CD4-positive, CD25-positive, alpha-beta regulatory T cell (primary cell): ENCODE results near the gene YTHDF1. TPM values are rescaled to one million over a fixed set of nuclear protein-coding genes. Genes with fewer than 3 reads are reported as not detected.

Experiments used
- ATAC-seq, 2 donors: fragments of 150-1000 bp; cut with Tn5 transposase; one replicate each; pipeline ENCODE4 v1.10.0; 2021; ENCODE audit warnings: low read depth in 2 of 2, moderate number of reproducible peaks in 2 of 2, moderate library complexity in 1 of 2
- DNase-seq, 3 donors: peaks; one replicate each; pipeline versions ENCODE4 v3.0.0 to v3.0.0-alpha.2; 2012 to 2022; ENCODE audit warnings: mixed read lengths in 1 of 3
- H3K27ac ChIP-seq: one replicate; pipeline ENCODE4 v1.7.0; 2013; ENCODE audit warnings: mild to moderate bottlenecking, low read length; ENCODE audit not compliant: insufficient read depth, poor library complexity, severe bottlenecking
- H3K27me3 ChIP-seq: one replicate; pipeline ENCODE4 v1.7.0; 2013; ENCODE audit warnings: low read length; ENCODE audit not compliant: control insufficient read depth, insufficient read depth
- H3K36me3 ChIP-seq: one replicate; pipeline ENCODE4 v1.7.0; 2013; ENCODE audit warnings: mild to moderate bottlenecking, low read length, moderate library complexity; ENCODE audit not compliant: control insufficient read depth, insufficient read depth
- H3K4me1 ChIP-seq: 2 replicates; pipeline ENCODE4 v1.7.0; 2013; ENCODE audit warnings: mild to moderate bottlenecking, low read length; ENCODE audit not compliant: insufficient read depth, control insufficient read depth, poor library complexity, severe bottlenecking
- H3K4me3 ChIP-seq: one replicate; pipeline ENCODE4 v1.7.0; 2013; ENCODE audit warnings: low read depth, mild to moderate bottlenecking, low read length, moderate library complexity
- H3K9me3 ChIP-seq, 2 experiments: 1 replicate in 1 of 2; 2 replicates in 1 of 2; pipeline ENCODE4 v1.7.0; 2013; ENCODE audit warnings: low read length in 2 of 2, mild to moderate bottlenecking in 1 of 2, moderate library complexity in 1 of 2; ENCODE audit not compliant: control insufficient read depth in 2 of 2
- H3K27ac Mint-ChIP-seq, 3 donors: one replicate each; pipeline ENCODE4 v1.8.0; 2020 to 2022; ENCODE audit warnings: mild to moderate bottlenecking in 3 of 3, mixed read lengths in 3 of 3, moderate library complexity in 2 of 3
- H3K27me3 Mint-ChIP-seq: one replicate; pipeline ENCODE4 v1.8.0; 2022; ENCODE audit warnings: mild to moderate bottlenecking, mixed read lengths
- H3K36me3 Mint-ChIP-seq: one replicate; pipeline ENCODE4 v1.8.0; 2020; ENCODE audit warnings: mixed read lengths
- H3K4me1 Mint-ChIP-seq, 4 donors: one replicate each; pipeline ENCODE4 v1.8.0; 2020 to 2022; ENCODE audit warnings: mixed read lengths in 4 of 4, mild to moderate bottlenecking in 1 of 4
- H3K4me3 Mint-ChIP-seq, 4 donors: one replicate each; pipeline ENCODE4 v1.8.0; 2020 to 2022; ENCODE audit warnings: mild to moderate bottlenecking in 4 of 4, mixed read lengths in 4 of 4, moderate library complexity in 3 of 4
- H3K9me3 Mint-ChIP-seq, 7 donors: one replicate each; pipeline ENCODE4 v1.8.0; 2020 to 2022; ENCODE audit warnings: mixed read lengths in 7 of 7, mild to moderate bottlenecking in 3 of 7, moderate library complexity in 2 of 7
- polyA plus RNA-seq, 4 donors: library from polyadenylated mRNA; unstranded; fragments of 300-500 nt; fragmentation: Illumina TruSeq; gene quantifications; one replicate each; pipeline ENCODE4 v1.2.3, GENCODE V29; 2021
- total RNA-seq: library from RNA; stranded (reverse); gene quantifications from one replicate; pipeline ENCODE4 v1.2.3, GENCODE V29; 2022

Gene YTHDF1
- total and polyA plus RNA-seq, 5 donors from 2014 or later: 28.5 to 38.4 (median 33.5) TPM

GRCh38 chr20:63198606-63199005 lies 17.3 kb downstream of the YTHDF1 start:
- H3K27ac Mint-ChIP-seq: no peak overlapping the region
- H3K36me3 Mint-ChIP-seq: peaks cover 22% of the 10 kb centered on the region
- no peak for DNase-seq
- H3K4me3 ChIP-seq: no peak overlapping the region
- H3K9me3 Mint-ChIP-seq: no peaks in the 10 kb centered on the region
- peaks cover 0 to 47% (median 33%) of the 10 kb centered on the region in 4 donors for H3K4me1 Mint-ChIP-seq
- H3K27me3 ChIP-seq: no peaks in the 10 kb centered on the region
- ATAC-seq: no peak
- peaks cover 58% of the 10 kb centered on the region for H3K36me3 ChIP-seq
- no peaks in the 10 kb centered on the region for H3K9me3 ChIP-seq
- no peak overlapping the region for H3K27ac ChIP-seq
- H3K27me3 Mint-ChIP-seq: no peaks in the 10 kb centered on the region
- no peak overlapping the region for H3K4me3 Mint-ChIP-seq
- peaks cover 12% of the 10 kb centered on the region for H3K4me1 ChIP-seq

GRCh38 chr20:63196768-63197470 lies 19.0 kb downstream of the YTHDF1 start:
- H3K27ac ChIP-seq: no peak overlapping the region
- H3K27me3 ChIP-seq: no peaks in the 10 kb centered on the region
- H3K9me3 ChIP-seq: no peaks in the 10 kb centered on the region
- H3K36me3 ChIP-seq: peaks cover 41% of the 10 kb centered on the region
- no peaks in the 10 kb centered on the region for H3K9me3 Mint-ChIP-seq
- peak overlapping the region in 1 of 4 donors; percentile 38 for H3K4me3 Mint-ChIP-seq
- no peaks in the 10 kb centered on the region for H3K27me3 Mint-ChIP-seq
- DNase-seq: no peak
- no peak overlapping the region for H3K4me3 ChIP-seq
- H3K36me3 Mint-ChIP-seq: peaks cover 19% of the 10 kb centered on the region
- H3K4me1 ChIP-seq: peaks cover 12% of the 10 kb centered on the region
- no peak for ATAC-seq
- H3K4me1 Mint-ChIP-seq: peaks cover 0 to 47% (median 33%) of the 10 kb centered on the region in 4 donors
- H3K27ac Mint-ChIP-seq: peak overlapping the region in 1 of 3 donors; percentile 55

GRCh38 chr20:63194797-63195173 lies 21.1 kb downstream of the YTHDF1 start:
- Histone ChIP-seq H3K4me3 (no peak overlapping the region), H3K27ac (no peak overlapping the region), H3K27me3 (no peaks in the 10 kb centered on the region), H3K36me3 (peaks cover 29% of the 10 kb centered on the region), H3K9me3 (no peaks in the 10 kb centered on the region), H3K4me1 (peaks cover 9% of the 10 kb centered on the region)
- H3K4me3 Mint-ChIP-seq: no peak overlapping the region
- DNase-seq (no peak), ATAC-seq (no peak)
- H3K4me1 Mint-ChIP-seq: peaks cover 0 to 35% (median 23%) of the 10 kb centered on the region in 4 donors
- H3K9me3 Mint-ChIP-seq: no peaks in the 10 kb centered on the region
- no peak overlapping the region for H3K27ac Mint-ChIP-seq
- peaks cover 19% of the 10 kb centered on the region for H3K36me3 Mint-ChIP-seq
- no peaks in the 10 kb centered on the region for H3K27me3 Mint-ChIP-seq

DNA sequence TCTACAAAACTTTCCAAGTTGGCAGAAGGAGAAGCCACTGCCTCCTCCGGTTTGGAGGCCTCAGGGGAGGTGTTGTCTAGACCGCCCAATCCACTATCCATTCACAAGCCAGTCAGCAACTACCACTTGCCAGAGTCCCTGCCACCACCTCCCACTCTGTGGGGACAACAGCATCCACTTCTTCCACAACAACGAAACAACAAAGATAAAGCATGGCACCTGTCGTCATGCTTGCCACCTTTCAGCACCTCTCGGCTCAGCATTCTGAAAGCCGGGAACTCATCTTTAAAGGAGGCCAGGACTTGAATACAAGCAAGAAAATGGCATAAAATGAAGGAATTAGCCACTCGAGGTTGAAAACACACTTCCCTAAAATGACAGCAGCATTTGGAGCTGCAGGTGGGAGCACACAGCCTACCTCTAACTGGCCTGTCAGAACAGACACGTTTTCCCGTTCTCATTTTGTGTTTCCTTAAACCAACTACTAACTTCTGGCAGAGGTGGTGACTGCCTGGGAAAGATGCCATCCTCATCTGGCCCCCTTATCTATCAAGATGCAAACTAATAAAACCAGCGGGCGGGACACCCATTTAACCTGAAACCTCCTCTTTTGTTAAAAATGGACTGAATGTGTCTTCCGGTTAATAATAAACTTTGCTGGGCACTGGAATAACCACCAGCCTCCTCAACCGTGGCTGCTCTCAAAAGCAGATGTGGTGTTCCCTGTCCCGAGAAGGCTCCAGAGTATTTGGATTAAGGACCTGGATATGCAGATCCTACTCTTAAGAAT lies 21.7 kb downstream of the YTHDF1 start:
- H3K4me3 Mint-ChIP-seq: peak overlapping the region in 1 of 4 donors; percentile 29
- no peaks in the 10 kb centered on the region for H3K9me3 Mint-ChIP-seq
- peaks cover 9% of the 10 kb centered on the region for H3K4me1 ChIP-seq
- peaks cover 19% of the 10 kb centered on the region for H3K36me3 Mint-ChIP-seq
- no peak for ATAC-seq
- peak overlapping the region in 1 of 3 donors; percentile 8 for H3K27ac Mint-ChIP-seq
- H3K36me3 ChIP-seq: peaks cover 29% of the 10 kb centered on the region
- H3K27ac ChIP-seq: no peak overlapping the region
- no peaks in the 10 kb centered on the region for H3K27me3 ChIP-seq
- peaks cover 0 to 30% (median 21%) of the 10 kb centered on the region in 4 donors for H3K4me1 Mint-ChIP-seq
- no peaks in the 10 kb centered on the region for H3K9me3 ChIP-seq
- no peak for DNase-seq
- H3K27me3 Mint-ChIP-seq: no peaks in the 10 kb centered on the region
- no peak overlapping the region for H3K4me3 ChIP-seq

GRCh38 chr20:63192721-63193120 lies 23.2 kb downstream of the YTHDF1 start:
- Mint-ChIP-seq H3K9me3 (no peaks in the 10 kb centered on the region), H3K36me3 (peaks cover 15% of the 10 kb centered on the region), H3K4me3 (no peak overlapping the region), H3K4me1 (peaks cover 0 to 15% (median 14%) of the 10 kb centered on the region in 4 donors), H3K27ac (no peak overlapping the region), H3K27me3 (no peaks in the 10 kb centered on the region)
- Histone ChIP-seq H3K27ac (no peak overlapping the region), H3K9me3 (no peaks in the 10 kb centered on the region), H3K4me3 (no peak overlapping the region), H3K36me3 (peaks cover 29% of the 10 kb centered on the region), H3K4me1 (peaks cover 9% of the 10 kb centered on the region), H3K27me3 (no peaks in the 10 kb centered on the region)
- ATAC-seq (no peak), DNase-seq (no peak)

- H3K9me3 Mint-ChIP-seq: peaks cover 0 to 3% (median 0%) of the 10 kb centered on the region in 7 donors
- H3K27me3 ChIP-seq: no peaks in the 10 kb centered on the region
- H3K4me1 Mint-ChIP-seq: peaks cover 0 to 7% (median 3%) of the 10 kb centered on the region in 4 donors
- DNase-seq: no peak
- no peak overlapping the region for H3K27ac Mint-ChIP-seq
- ATAC-seq: no peak
- H3K36me3 ChIP-seq: peaks cover 18% of the 10 kb centered on the region
- H3K27ac ChIP-seq: no peak overlapping the region
- peaks cover 13% of the 10 kb centered on the region for H3K36me3 Mint-ChIP-seq
- no peak overlapping the region for H3K4me3 ChIP-seq
- H3K9me3 ChIP-seq: no peaks in the 10 kb centered on the region
- H3K27me3 Mint-ChIP-seq: no peaks in the 10 kb centered on the region
- no peaks in the 10 kb centered on the region for H3K4me1 ChIP-seq
- no peak overlapping the region for H3K4me3 Mint-ChIP-seq
These were observed 24.5 kb downstream of the YTHDF1 start for GRCh38 chr20:63191400-63191799.

DNA sequence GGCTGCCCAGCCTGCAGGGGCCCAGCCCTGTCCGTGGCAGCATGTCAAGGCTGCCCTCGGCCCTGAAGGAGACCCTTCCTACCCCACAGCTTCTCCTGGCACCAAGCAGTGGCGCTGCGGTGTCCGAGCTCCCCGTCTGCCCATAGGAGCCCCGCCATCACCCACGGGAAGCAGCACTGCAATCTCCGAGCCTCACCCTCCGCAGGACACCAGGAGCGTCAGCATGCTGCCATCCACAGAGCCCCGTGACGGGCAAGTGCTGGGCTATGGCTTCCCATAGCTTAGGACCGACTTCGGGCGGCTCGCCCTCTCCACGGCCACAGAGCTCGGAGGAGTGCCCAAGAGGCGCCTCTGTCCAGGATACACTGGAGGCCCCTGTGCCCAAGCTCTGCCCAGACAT lies 25.1 kb downstream of the YTHDF1 start:
- Histone ChIP-seq H3K4me1 (no peaks in the 10 kb centered on the region), H3K9me3 (no peaks in the 10 kb centered on the region), H3K36me3 (peaks cover 14% of the 10 kb centered on the region), H3K27ac (no peak overlapping the region), H3K4me3 (no peak overlapping the region), H3K27me3 (no peaks in the 10 kb centered on the region)
- Mint-ChIP-seq H3K36me3 (peaks cover 11% of the 10 kb centered on the region), H3K4me1 (peaks cover 0 to 5% (median 0%) of the 10 kb centered on the region in 4 donors), H3K9me3 (peaks cover 0 to 3% (median 0%) of the 10 kb centered on the region in 7 donors), H3K27me3 (no peaks in the 10 kb centered on the region), H3K4me3 (no peak overlapping the region), H3K27ac (no peak overlapping the region)
- no peak for ATAC-seq
- DNase-seq: no peak
